Measurements from ENCODE around the gene DDX31.
A peak's percentile ranks its signal among the peaks of the same experiment; 100 is the strongest.
"Not testable (repeated sequence)": the region's sequence is repeated elsewhere in the genome, so short reads cannot be mapped to it uniquely, and the experiment has no call there.

DDX31 gene

DNA sequence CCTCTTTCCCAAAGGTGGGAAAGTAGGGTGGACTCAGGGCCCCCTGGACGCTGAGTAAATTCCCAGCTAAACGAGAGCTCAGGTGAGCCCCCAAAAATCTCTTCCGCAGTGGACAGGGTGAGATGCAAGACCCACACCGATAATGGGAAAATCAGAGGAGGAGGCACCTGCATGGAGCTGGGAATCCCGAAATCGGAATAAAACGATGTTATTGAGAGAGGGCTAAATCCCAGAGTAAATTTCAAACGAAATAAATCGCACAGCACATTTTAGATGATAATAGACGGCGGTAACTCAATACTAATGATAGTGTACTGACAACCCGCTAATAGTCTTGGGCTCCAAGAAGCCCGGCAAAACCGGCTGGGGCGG is 90.4 kb downstream of the DDX31 start:
- DNase-seq (ENCODE audit: insufficient read length, low spot score) = no peak
- FAIRE-seq = no peak
- no peak for TF ChIP-seq POLR2A (IDR thresholded peaks at IDR 0.05; ENCODE audit: low read depth, low read length)

DNA sequence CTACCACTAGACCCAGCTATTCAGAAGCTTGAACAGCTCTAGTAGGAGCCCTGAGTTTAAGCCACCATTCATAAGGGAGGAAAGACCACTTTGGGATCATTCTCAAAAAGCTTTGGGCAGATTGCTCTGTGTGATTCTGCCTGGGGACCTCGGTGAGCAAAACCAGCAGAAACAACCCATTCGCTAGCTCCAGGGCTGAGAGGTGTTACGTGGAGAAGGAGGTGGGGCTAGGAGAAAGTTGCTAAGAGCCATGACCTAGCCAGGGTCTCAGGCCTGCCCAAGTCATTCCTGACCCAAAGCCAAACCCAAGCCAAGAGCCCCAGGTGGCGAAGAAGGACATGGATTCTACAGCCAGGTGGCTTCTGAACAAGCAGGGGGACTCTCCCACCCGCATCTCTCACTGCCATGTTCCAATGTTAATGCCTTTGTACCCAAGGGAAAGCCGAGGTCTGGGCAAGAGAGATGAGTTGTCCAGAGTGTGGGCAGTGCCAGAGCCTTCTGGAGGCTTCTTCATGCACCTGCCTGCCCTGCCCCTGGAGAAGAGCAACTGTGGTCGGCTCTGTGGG is 91.3 kb downstream of the DDX31 start:
- DNase-seq (ENCODE audit: insufficient read length, low spot score) = no peak
- no peak for FAIRE-seq
- TF ChIP-seq POLR2A (IDR thresholded peaks at IDR 0.05; ENCODE audit: low read depth, low read length) = no peak

DNA sequence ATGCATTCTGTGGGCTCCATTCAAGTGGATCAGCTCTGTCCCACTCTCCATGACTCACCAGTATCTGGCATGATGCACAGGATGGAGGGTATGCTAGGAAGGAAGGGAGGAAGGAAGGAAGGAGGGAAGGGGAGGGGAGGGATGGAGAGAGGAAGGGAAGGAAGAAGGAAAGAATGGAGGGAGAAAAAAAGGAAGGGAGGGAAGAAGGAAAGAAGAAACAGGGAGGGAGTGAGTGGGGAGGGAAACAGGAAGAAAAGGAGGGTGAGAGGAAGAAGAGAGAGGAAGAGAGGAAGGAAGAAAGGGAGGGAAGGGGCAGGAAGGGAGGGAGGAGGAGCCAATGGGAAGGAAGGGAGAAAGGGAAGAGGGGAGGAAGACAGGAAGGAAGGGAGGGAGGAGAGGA is 92.7 kb downstream of the DDX31 start:
- no peak for DNase-seq (ENCODE audit: insufficient read length, low spot score)
- FAIRE-seq = no peak
- no peak for TF ChIP-seq POLR2A (IDR thresholded peaks at IDR 0.05; ENCODE audit: low read depth, low read length)

GRCh38 chr9:132575811-132576210 is 94.0 kb downstream of the DDX31 start:
- DNase-seq (ENCODE audit: insufficient read length, low spot score) (no peak), FAIRE-seq (no peak)
- TF ChIP-seq POLR2A (IDR thresholded peaks at IDR 0.05; ENCODE audit: low read depth, low read length) = no peak

DNA sequence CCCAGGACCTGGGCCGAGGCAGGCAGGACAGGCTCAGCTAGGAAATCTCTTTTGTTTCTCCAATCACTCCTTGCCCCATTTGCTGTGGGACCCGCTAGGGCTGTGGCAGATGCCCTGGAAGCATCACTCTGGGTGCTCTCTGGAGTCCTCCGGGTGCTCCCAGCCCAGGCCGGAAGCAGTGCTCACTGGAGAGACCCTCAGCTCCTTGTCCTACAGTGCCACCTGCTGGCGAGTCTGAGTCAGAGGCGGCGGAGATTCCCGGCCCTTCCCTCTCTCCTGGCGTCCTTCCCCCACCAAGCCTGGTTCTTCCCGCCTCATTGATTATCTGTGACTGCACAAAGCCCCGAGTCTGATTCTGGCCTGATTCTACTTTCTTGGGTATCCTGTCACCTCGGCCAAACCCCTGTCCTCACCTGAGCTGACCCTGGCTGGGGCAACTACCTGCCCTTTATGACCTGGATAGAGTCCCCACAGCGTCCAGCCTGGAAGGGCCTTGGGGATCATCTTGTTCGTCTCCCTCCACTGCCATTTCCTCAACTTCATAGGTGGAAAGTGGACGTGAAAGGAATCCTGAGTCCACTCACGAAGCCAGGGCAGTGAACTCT is 94.7 kb downstream of the DDX31 start:
- TF ChIP-seq POLR2A (IDR thresholded peaks at IDR 0.05; ENCODE audit: low read depth, low read length) = no peak
- DNase-seq (ENCODE audit: insufficient read length, low spot score) (peak; percentile 97), FAIRE-seq (peak; percentile 73)

DNA sequence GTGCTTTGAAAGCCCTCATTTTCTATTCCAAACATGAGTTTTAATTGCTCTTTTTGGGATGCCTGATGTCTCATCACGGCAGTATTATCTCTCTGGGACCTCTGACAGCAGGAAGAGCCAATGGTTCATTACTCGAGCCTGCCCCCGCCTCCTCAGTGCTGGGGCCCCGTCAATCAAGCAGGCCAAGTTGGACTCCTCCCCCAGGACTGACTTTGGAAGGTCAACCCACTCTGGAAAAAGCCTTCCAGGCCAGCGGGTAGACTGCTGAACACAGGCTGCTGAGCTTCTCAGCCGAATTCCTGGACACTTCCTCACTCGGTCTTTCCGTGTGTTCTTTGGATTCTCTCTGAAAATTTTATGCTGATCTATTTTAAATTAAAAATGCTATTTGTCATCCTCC is 96.9 kb downstream of the DDX31 start:
- no peak for TF ChIP-seq POLR2A (IDR thresholded peaks at IDR 0.05; ENCODE audit: low read depth, low read length)
- no peak for DNase-seq (ENCODE audit: insufficient read length, low spot score)
- FAIRE-seq = no peak

DNA sequence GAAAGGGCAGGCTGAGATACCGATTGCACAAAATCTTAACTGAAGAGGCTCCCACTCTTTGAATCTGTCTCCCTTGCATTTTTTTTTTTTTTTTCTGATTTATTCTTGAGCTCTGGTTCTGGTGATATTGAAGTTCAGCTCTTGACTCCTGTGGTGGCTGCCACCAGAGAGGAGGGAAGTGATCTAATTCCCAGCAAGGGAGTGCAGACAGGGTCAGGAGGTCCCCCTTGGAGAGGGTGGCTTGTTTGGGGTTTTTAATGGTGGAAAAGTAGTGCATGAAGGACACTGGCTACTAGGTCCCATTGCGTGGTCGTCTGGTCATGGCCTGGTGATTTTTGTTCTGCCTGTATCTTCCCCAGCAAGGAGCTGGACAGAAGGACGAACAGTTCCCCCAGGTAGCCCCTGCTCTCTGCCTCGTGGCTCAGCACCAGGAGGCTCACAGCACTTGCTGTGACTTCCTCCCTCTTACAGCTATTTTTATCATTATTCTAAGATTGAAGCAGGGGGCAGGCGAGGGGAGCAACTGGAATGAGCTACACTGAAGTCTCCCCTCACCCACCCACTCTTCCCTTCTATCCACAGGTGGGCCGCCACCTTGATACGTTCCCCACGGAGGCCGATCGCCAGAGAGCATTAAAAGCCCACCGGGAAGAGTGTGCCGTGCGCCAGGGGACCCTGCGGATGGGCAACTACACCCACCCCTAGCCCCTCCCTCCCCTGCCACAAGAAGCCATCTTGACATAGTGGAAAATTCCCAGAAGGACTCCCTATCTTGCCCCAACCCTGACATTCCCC is 97.8 kb downstream of the DDX31 start:
- FAIRE-seq (no peak), DNase-seq (ENCODE audit: insufficient read length, low spot score) (no peak)
- TF ChIP-seq POLR2A (IDR thresholded peaks at IDR 0.05; ENCODE audit: low read depth, low read length) = no peak

DNA sequence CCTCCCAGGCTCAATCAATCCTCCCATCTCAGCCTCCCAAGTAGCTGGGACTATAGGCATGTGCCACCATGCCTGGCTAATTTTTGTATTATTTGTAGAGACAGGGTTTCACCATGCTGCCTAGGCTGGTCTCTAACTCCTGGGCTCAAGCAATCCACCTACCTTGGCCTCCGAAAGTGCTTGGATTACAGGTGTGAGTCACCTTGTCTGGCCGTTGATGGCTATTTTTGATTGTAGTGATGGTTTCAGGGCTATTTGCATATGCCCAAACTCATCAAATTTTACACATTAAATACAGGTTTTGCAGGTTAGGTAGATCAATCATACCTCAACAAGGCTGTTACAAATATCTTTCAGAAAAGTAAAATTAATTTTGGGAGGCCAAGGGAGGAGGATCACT is 101.0 kb downstream of the DDX31 start:
- FAIRE-seq = not testable (repeated sequence)

DNA sequence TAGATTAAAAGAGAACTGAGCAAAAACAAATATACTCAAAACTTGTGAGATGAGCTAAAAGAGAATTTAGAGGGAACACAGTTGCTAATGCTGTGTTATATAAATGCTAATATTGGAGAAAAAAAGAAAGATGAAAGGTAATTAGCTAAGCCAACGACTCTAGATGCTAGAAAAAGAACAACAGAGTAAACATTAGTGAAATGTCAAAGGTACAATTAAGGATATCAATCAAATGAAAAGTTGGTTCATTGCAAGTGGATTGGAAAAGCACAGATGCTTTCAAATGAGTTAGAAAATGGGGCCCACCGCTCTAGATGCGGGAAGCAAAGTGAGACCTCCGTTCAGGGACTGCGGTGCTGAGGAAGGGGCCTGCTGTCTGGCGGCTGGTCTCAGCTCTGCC is 105.3 kb downstream of the DDX31 start:
- FAIRE-seq = no peak
- no peak for DNase-seq (ENCODE audit: insufficient read length, low spot score)
- no peak for TF ChIP-seq POLR2A (IDR thresholded peaks at IDR 0.05; ENCODE audit: low read depth, low read length)

More for the DNA sequence above, 101.0 kb downstream of the DDX31 start:
- DNase-seq (ENCODE audit: insufficient read length, low spot score) = not testable (repeated sequence)

DNA sequence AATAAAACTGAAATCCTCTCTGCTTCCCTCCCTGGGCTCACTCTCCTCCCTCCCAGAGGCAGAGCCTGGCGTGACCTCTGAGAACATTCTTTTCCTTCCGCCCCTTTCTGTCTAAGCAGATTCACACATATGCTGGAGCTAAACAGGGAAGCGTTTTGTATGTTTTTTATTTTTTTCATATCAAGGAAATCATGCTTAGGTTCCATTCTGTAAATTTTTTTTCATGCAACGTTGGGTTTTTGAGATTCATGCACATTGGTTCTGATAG is 107.5 kb downstream of the DDX31 start:
- TF ChIP-seq POLR2A (IDR thresholded peaks at IDR 0.05; ENCODE audit: low read depth, low read length) = no peak
- DNase-seq (ENCODE audit: insufficient read length, low spot score) (no peak), FAIRE-seq (no peak)

DNA sequence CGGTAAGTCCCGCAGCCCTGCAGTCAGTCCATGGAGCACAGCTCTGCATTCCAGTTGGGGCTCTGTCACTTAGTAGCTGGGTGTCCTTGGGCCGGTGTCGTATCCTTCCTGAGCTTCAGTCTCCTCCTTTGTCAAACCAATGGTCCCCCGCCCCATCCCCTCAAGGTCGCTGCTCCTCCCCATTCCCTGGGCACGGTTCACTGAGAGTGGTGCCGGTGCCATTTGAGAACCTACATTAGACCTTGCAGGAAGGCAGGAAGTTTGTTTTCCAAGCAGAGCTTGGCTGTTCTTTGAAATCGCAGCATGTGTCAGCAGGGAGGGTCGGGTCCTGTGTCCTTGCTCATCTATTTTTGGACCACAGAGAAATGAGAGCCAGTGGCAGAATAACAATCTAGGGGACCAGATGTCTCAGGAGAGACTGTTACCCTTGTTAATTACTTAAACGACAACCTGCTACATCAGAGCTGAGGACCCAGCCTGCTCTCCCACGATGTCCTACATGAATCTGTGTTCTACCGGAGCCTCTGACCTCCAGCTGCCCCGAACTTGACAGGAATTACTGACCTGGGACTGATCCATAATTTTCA is 109.1 kb downstream of the DDX31 start:
- FAIRE-seq (no peak), DNase-seq (ENCODE audit: insufficient read length, low spot score) (no peak)
- no peak for TF ChIP-seq POLR2A (IDR thresholded peaks at IDR 0.05; ENCODE audit: low read depth, low read length)

- TF ChIP-seq POLR2A (IDR thresholded peaks at IDR 0.05; ENCODE audit: low read depth, low read length) = no peak
- FAIRE-seq (no peak), DNase-seq (ENCODE audit: insufficient read length, low spot score) (no peak)
Measured at GRCh38 chr9:132559711-132560110, 110.1 kb downstream of the DDX31 start.

GRCh38 chr9:132557159-132557558 is 112.6 kb downstream of the DDX31 start:
- no peak for FAIRE-seq
- no peak for TF ChIP-seq POLR2A (IDR thresholded peaks at IDR 0.05; ENCODE audit: low read depth, low read length)
- no peak for DNase-seq (ENCODE audit: insufficient read length, low spot score)

DNA sequence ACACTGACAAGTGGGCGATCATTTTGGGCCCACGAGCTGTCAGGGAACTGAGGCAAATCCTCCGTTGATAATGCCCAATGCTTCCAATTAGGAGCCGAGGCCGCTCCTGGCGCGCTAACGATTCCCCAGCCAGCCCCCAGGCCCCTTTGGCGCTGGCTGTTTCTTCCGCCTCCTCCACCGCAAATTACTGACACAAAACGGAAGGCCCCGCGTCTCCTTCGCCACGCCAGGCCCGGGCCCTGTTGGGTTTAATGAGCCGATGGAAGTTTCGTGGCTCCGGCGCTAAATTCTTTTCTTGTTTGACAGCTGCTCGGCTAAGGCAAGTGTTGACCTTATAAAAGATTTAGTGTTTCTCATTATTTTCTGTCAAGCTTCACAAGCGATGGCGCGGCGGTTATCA is 113.1 kb downstream of the DDX31 start:
- no peak for TF ChIP-seq POLR2A (IDR thresholded peaks at IDR 0.05; ENCODE audit: low read depth, low read length)
- DNase-seq (ENCODE audit: insufficient read length, low spot score) = no peak
- FAIRE-seq = no peak

- DNase-seq (ENCODE audit: insufficient read length, low spot score) (no peak), FAIRE-seq (no peak)
- no peak for TF ChIP-seq POLR2A (IDR thresholded peaks at IDR 0.05; ENCODE audit: low read depth, low read length)
Measured at GRCh38 chr9:132556235-132556634, 113.5 kb downstream of the DDX31 start.
